ENCODE results near the gene TGFBR1.
A peak's percentile ranks its signal among the peaks of the same experiment; 100 is the strongest.

TGFBR1 gene

DNA sequence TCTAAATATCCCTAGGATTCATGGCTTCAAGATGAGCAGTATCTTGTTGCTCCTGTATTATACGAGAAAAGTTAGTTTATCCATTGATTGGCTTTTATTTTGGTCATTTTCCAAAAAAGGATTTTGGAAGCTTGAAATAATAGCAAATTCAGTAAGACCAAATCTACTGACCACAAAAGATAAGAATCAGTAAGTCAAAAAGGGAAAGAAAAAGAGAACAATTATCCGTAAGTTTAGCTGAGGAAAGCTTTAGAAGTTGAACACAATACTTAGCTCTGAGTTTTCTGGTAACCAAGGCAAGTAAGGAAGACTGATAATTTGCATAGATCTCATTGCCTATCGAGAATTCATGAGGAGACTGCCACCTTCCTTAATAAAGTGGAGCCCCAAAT lies 9.1 kb downstream of the TGFBR1 start:
- H3K36me3 Mint-ChIP-seq (ENCODE audit: low read depth): peaks cover 33% of the 10 kb centered on the region
- DNase-seq: no peak
- H3K4me3 Mint-ChIP-seq: no peak overlapping the region
- peaks cover 3% of the 10 kb centered on the region for H3K27me3 Mint-ChIP-seq (ENCODE audit: low read depth, poor library complexity)
- H3K9me3 Mint-ChIP-seq: no peaks in the 10 kb centered on the region
- no peak for TF ChIP-seq CTCF (IDR thresholded peaks at IDR 0.05)
- H3K27ac Mint-ChIP-seq: no peak overlapping the region
- peaks cover 40% of the 10 kb centered on the region for H3K4me1 Mint-ChIP-seq

DNA sequence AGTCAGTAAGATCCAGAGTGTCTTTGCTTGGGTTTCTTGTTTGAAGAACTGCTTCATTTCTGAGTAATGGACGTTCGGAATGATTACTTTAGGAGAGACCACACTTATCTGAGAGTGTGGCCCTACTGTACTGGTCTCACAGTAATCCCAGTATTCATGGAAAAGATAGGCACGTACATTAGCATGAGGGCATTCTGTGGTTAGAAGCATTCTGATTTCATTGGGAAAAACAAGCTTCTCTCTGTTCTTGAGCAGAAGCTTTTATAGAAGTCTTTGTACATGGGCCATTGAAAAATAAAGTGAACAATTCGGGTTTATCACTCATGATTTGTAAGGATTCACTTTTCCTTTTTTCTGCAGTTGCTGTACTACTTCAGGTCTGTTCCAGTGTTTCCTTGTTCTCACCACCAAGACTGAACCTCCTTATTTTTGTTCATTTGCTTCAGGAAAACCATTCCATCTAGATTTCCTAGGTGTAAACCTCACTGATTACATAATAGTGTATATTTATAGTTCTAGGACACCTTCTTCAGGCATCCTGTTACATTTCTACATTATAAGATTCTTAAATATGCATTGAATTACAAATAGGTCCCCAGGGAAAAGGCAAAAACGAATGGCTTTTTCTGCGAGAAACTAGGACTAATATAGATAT lies 10.1 kb downstream of the TGFBR1 start:
- no peak overlapping the region for H3K4me3 Mint-ChIP-seq
- peaks cover 29% of the 10 kb centered on the region for H3K36me3 Mint-ChIP-seq (ENCODE audit: low read depth)
- H3K9me3 Mint-ChIP-seq: no peaks in the 10 kb centered on the region
- no peak for DNase-seq
- no peak for TF ChIP-seq CTCF (IDR thresholded peaks at IDR 0.05)
- H3K27me3 Mint-ChIP-seq (ENCODE audit: low read depth, poor library complexity): peaks cover 3% of the 10 kb centered on the region
- H3K4me1 Mint-ChIP-seq: peaks cover 40% of the 10 kb centered on the region
- no peak overlapping the region for H3K27ac Mint-ChIP-seq

DNA sequence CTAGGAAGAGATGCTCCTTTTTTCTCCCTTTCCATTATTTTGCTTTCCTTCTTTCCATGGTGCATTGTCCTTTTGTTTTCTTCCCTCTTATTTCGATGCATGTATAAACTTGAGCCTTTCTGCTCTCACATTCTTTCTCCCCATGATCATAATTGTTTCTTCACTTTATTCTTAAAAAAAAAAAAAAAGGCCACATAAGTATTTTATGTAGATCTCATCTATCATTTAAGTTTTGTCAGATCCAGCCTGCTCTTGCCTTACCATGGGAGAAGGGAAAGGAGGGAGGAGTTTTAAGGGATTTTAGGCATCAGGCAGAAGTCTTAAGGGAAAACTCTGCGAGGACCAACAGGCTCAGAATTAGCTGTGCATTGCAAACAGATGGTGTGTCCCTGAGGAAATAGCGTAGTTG lies 11.1 kb downstream of the TGFBR1 start:
- H3K27ac Mint-ChIP-seq: peak overlapping the region; percentile 1
- H3K4me1 Mint-ChIP-seq: peaks cover 48% of the 10 kb centered on the region
- peaks cover 23% of the 10 kb centered on the region for H3K36me3 Mint-ChIP-seq (ENCODE audit: low read depth)
- H3K9me3 Mint-ChIP-seq: no peaks in the 10 kb centered on the region
- TF ChIP-seq CTCF (IDR thresholded peaks at IDR 0.05): no peak
- no peak overlapping the region for H3K4me3 Mint-ChIP-seq
- no peak for DNase-seq
- peaks cover 3% of the 10 kb centered on the region for H3K27me3 Mint-ChIP-seq (ENCODE audit: low read depth, poor library complexity)

- Mint-ChIP-seq H3K4me1 (peaks cover 29% of the 10 kb centered on the region), H3K36me3 (ENCODE audit: low read depth) (peaks cover 24% of the 10 kb centered on the region), H3K9me3 (no peaks in the 10 kb centered on the region), H3K27ac (peak overlapping the region; percentile 1), H3K27me3 (ENCODE audit: low read depth, poor library complexity) (peaks cover 3% of the 10 kb centered on the region), H3K4me3 (no peak overlapping the region)
- DNase-seq: no peak
- TF ChIP-seq CTCF (IDR thresholded peaks at IDR 0.05): no peak
Observed at GRCh38 chr9:99118782-99119466, 14.0 kb downstream of the TGFBR1 start.

GRCh38 chr9:99119976-99120655 lies 15.2 kb downstream of the TGFBR1 start:
- TF ChIP-seq CTCF (IDR thresholded peaks at IDR 0.05): no peak
- Mint-ChIP-seq H3K9me3 (peaks cover 9% of the 10 kb centered on the region), H3K4me1 (peaks cover 29% of the 10 kb centered on the region), H3K27me3 (ENCODE audit: low read depth, poor library complexity) (peaks cover 3% of the 10 kb centered on the region), H3K36me3 (ENCODE audit: low read depth) (peaks cover 35% of the 10 kb centered on the region), H3K4me3 (no peak overlapping the region), H3K27ac (no peak overlapping the region)
- no peak for DNase-seq

All from nephron progenitor cell (in vitro differentiated cells).